ENCODE results near the gene ATXN10.

Gene ATXN10

DNA sequence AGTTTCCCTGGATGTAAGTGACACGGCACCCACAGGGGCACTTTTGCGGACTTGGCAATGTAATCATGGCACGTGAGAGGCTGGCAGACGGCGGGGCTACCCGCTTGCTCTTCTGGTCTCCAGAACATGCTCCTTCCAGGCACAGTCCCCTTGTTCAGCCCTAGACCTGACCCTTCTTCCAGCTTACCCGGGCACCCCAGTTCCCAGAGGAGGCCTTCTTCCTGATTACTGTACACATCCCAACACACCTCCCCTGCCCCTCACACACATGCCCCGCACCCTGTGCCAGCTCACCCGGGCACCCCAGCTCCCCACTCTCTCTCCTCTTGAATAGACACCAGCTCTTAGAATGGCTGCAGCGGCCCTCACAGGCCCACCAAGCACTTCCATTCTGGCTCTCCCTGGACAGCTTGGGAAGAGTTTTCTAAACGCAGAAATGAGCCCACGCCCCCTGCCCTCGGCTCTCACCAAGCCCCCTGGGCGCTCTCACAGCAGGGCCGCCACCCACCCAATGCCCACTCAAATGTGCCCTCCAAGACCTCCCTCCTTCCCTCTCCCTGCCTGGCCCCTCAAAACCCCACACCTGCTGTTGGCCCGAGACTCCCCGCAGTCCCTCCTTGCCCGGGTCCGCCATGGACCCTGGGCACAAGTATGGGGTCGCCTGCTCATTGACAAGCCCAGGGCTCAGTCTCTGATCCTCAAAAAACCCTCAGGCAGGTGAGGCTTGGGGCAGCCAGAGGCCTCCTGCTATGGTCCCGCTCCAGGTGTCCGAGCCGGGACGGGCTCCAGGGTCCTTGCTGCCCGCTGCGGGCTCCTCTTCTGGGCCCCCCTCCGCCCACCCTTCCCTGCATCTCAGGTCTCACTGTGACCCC is 216.8 kb downstream of the ATXN10 start:
- DNase-seq (ENCODE audit: insufficient read length, low spot score) (no peak), FAIRE-seq (no peak)
- TF ChIP-seq POLR2A (IDR thresholded peaks at IDR 0.05; ENCODE audit: low read depth, low read length) = no peak

DNA sequence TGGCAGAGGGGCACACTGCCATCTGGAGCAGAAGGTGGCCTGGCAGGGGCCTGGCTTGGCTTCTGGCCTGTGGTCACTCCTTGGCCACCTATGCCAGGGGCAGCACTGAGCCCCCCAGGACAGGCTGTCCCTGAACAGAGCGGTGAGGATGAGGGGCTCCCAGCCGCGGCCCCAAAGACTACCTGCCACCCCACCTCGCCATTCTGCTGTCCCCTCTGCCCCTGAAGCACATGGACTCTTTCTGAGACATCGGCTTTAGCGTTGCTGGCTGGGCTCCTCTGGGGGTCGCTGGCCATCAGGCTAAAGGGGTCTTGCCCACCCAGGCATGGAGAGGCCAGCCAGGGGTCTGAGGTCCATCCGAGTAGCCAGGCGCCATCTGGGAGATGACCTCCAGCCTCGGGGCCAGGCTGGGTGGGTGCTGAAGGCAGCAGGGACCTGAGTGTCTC is 217.5 kb downstream of the ATXN10 start:
- FAIRE-seq = no peak
- TF ChIP-seq POLR2A (IDR thresholded peaks at IDR 0.05; ENCODE audit: low read depth, low read length) = no peak
- no peak for DNase-seq (ENCODE audit: insufficient read length, low spot score)

DNA sequence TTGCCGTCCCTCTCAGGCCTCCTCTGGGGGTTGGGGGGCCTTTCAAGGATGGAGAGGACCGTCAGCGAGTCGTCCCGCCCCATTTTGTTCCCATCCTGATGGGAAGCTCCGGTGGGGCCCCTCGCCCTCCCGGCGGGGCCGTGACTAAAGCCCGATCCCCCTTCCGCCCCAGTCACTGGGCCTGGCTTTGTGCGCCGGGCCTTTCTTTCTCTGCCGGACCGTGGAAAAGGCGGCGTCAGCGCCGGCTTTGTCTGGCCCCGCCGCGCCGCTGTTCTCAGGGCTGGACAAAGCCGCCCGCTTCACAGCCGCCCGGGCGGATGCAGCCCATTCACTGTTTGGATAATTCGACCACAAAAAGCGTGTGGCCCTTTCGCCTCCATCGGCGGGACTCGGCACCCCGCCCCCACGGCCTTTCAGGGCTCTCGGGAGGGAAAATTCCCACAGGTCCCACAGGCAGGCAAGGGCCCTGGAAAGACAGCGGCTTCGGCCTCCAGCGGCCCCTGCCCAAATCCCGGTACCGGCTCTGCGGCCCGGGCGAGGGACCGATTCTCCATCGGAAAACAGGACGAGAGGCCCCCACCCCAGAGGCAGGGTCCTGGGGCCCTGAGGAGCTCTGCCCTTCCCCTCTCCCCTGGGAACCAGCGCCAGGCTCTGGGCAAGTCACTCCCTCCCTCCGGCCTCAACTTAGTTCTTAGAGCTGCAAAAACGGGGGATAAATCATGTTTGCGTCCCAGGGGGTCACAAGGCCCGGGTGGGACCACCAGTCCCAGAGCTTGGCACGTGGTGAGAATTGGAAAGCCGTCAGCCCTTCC is 218.1 kb downstream of the ATXN10 start:
- FAIRE-seq = no peak
- TF ChIP-seq POLR2A (IDR thresholded peaks at IDR 0.05; ENCODE audit: low read depth, low read length) = no peak
- DNase-seq (ENCODE audit: insufficient read length, low spot score) = no peak

DNA sequence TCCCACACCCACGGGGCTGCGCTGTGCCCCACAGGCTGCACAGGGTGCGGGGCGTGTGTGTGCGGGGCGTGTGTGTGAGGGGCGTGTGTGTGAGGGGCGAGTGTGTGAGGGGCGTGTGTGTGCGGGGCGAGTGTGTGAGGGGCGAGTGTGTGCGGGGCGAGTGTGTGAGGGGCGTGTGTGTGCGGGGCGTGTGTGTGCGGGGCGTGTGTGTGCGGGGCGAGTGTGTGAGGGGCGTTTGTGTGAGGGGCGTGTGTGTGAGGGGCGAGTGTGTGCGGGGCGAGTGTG is 218.7 kb downstream of the ATXN10 start:
- FAIRE-seq = no peak
- no peak for DNase-seq (ENCODE audit: insufficient read length, low spot score)
- no peak for TF ChIP-seq POLR2A (IDR thresholded peaks at IDR 0.05; ENCODE audit: low read depth, low read length)

DNA sequence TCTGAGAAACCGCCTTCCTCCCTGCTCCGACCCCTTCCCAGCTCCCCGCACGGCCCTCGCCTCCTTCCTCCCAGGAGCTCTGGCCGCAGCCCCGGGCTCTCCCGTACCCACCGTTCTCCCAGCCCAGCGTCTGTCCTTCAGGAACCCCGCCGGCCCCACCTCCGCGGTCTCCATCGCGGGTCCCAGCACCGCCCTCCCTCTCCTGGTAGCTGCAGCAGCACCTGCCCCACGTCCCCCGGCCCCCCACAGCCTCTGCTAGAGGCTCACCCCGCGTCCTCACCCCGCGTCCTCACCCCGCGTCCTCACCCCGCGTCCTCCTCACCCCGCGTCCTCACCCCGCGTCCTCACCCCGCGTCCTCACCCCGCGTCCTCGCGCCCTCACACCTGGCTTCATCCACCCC is 219.4 kb downstream of the ATXN10 start:
- FAIRE-seq (no peak), DNase-seq (ENCODE audit: insufficient read length, low spot score) (no peak)
- TF ChIP-seq POLR2A (IDR thresholded peaks at IDR 0.05; ENCODE audit: low read depth, low read length) = no peak

DNA sequence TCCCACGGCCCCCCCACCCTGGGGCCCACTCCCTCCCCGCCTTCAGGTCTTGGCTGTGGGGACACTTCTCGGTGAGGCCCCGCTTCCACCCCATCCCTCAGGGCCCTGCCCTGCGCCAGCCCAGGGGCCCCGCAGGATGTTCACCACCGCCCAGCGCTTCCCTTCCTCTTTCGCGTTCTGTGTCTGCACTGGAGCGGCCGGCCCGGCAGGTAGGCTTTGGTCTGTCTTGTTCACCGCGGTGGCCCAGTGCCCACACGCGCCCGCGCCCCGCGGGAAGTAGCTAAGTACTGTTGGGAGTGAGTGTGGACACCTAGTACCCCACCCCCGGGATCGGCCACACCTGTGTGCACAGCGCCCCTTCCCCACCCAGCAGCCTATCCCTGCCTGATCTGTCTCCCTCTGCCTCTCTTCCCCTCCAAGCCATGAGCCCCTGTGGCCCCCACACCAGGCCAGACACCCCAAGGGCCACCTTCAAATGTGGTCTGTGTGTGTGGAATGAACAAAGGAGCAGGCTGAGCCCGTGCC is 219.9 kb downstream of the ATXN10 start:
- DNase-seq (ENCODE audit: insufficient read length, low spot score) (no peak), FAIRE-seq (no peak)

DNA sequence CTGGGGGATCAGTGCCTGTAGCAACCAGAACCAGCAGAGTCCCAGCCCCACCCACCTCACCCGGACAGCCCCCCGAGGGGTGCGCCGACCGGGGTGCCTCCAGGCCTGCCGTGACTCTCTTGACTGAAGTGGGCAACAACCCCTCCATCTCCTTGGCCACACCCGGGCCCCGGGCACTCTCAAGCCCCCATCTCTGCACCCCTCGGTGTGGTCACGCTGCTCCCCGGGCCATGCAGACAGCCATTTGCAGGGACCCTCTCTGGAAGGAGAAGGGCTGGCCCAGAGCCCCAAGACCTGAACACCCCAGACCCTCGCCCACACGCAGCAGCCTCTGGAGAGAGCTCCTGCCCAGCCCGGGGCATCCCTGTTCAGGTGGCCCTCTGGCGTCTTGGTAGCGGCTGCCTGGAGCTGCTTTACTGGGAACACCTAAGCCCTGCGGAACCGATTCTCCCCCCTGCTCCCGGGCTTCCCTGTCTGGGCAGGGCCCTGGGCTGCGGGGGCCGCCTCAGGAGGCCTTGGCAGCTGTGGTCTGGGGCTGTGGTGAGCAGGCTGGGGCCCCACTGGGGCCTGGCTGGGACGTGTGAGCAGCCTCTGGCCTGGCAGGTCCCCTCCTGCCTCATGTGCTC is 220.5 kb downstream of the ATXN10 start:
- no peak for FAIRE-seq
- TF ChIP-seq POLR2A (IDR thresholded peaks at IDR 0.05; ENCODE audit: low read depth, low read length) = no peak

More for the DNA sequence above, 219.9 kb downstream of the ATXN10 start:
- TF ChIP-seq POLR2A (IDR thresholded peaks at IDR 0.05; ENCODE audit: low read depth, low read length) = no peak

DNA sequence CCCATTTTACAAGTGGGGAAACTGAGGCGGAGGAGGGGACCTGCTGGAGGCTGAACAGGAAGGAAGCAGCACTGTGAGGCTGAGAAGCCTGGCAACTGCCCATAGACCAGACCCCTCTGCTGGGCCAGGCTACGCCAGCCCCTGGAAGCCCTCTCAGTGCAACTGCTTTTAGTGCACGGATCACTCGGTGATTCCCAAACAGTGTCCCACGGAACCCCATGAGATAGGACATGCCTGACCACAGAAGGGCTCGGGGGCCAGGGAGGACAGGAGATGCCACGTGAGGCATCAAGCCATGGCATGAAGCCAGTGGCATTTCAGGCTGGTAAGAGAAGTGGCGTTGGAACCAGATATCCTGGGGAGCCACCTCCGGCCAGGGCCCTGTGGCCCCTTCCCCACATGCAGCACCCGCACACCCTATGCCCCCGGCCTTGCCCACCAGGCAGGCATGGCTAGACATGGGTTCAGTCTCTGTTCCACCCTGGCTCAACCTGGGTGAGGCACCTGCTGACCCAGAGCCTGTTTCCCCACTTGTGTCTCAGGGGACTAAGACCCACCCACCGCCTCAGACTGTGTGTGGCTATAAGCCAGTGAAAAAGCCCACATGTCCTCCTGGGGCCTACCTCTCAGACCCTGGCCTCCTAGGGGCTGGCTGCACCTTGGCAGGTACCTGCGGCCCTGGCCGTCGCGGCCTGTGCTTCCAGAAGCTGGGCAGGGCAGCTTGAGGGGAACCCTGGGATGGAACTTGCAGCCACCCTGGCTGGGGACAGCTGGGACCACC is 221.2 kb downstream of the ATXN10 start:
- no peak for TF ChIP-seq POLR2A (IDR thresholded peaks at IDR 0.05; ENCODE audit: low read depth, low read length)
- FAIRE-seq (no peak), DNase-seq (ENCODE audit: insufficient read length, low spot score) (no peak)

More for the DNA sequence above, 220.5 kb downstream of the ATXN10 start:
- DNase-seq (ENCODE audit: insufficient read length, low spot score) = no peak

DNA sequence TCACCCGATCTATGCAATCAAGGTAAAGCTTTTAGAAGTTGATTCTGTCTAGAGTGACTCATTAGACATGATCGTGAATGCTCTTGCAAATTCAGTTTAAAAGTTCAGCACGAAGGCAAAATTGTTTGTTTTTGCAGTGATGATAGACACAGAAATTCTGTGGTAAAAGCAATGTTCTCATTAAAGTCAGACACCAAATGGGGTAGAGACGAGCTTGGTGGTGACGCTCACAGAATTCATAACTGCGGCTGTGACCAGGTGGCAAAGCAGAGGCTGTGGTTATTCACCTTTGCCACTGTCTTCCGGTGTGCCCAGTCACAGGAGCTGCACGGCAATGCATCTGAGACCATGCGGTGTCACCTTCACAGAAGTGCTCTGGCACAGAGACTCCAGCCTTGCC is 221.9 kb downstream of the ATXN10 start:
- TF ChIP-seq POLR2A (IDR thresholded peaks at IDR 0.05; ENCODE audit: low read depth, low read length) = no peak
- FAIRE-seq = no peak
- no peak for DNase-seq (ENCODE audit: insufficient read length, low spot score)
